Karpas-422 (cell line): ENCODE data around the gene HMGN4. TPM values are rescaled to one million over a fixed set of nuclear protein-coding genes. Genes with fewer than 3 reads are reported as not detected.
"Not testable (repeated sequence)": the region's sequence is repeated elsewhere in the genome, so short reads cannot be mapped to it uniquely, and the experiment has no call there.

ENCODE experiments used
- DNase-seq: peaks from one replicate; pipeline ENCODE4 v3.0.0-alpha.2; 2015
- H2AFZ ChIP-seq: fragments of 200-600 bp; sonication (generic); 2 replicates; pipeline ENCODE4 v1.6.1; 2014; ENCODE audit warnings: antibody characterized with exemption, low read length, mixed read lengths
- H3K27ac ChIP-seq: fragments of 200-600 bp; sonication (generic); 2 replicates; pipeline ENCODE4 v1.5.1; 2014; ENCODE audit warnings: mild to moderate bottlenecking, low read length, moderate library complexity
- H3K27me3 ChIP-seq: fragments of 200-600 bp; sonication (generic); 2 replicates; pipeline ENCODE4 v1.6.1; 2014; ENCODE audit warnings: low read length, mixed read lengths
- H3K36me3 ChIP-seq: fragments of 200-600 bp; sonication (generic); 2 replicates; pipeline ENCODE4 v1.6.1; 2014; ENCODE audit warnings: low read length, mixed read lengths; ENCODE audit not compliant: insufficient read depth
- H3K4me1 ChIP-seq: fragments of 200-600 bp; sonication (generic); 2 replicates; pipeline ENCODE4 v1.6.1; 2014; ENCODE audit warnings: mild to moderate bottlenecking, low read length, mixed read lengths
- H3K4me2 ChIP-seq: fragments of 200-600 bp; sonication (generic); 2 replicates; pipeline ENCODE4 v1.6.1; 2014; ENCODE audit warnings: low read length, low read depth, mild to moderate bottlenecking; ENCODE audit not compliant: poor library complexity, severe bottlenecking
- H3K4me3 ChIP-seq: fragments of 200-600 bp; sonication (generic); 2 replicates; pipeline ENCODE4 v1.5.1; 2014; ENCODE audit warnings: mild to moderate bottlenecking, antibody characterized with exemption, low read length, mixed read lengths
- H3K79me2 ChIP-seq: fragments of 200-600 bp; sonication (generic); 2 replicates; pipeline ENCODE4 v1.6.1; 2014; ENCODE audit warnings: mild to moderate bottlenecking, low read length, mixed read lengths
- H3K9ac ChIP-seq: fragments of 200-600 bp; sonication (generic); 2 replicates; pipeline ENCODE4 v1.6.0; 2014; ENCODE audit warnings: low read length
- H3K9me2 ChIP-seq: fragments of 200-600 bp; sonication (generic), shearing (Covaris generic); replicated peaks from 2 replicates; pipeline ENCODE4 v1.6.0; 2014; ENCODE audit warnings: mild to moderate bottlenecking, low read length, moderate library complexity; ENCODE audit not compliant: insufficient read depth
- H3K9me3 ChIP-seq: fragments of 300-700, 200-600 bp; sonication (generic); 2 replicates; pipeline ENCODE4 v1.6.1; 2014; ENCODE audit warnings: low read length, mixed read lengths
- H4K20me1 ChIP-seq: fragments of 200-600 bp; sonication (generic); 2 replicates; pipeline ENCODE4 v1.6.1; 2014; ENCODE audit warnings: mild to moderate bottlenecking, antibody characterized with exemption, low read length, low read depth; ENCODE audit not compliant: insufficient read depth
- total RNA-seq: library from RNA; depleted of rRNA; stranded (reverse); fragments of >200 nt; shearing (Covaris generic); gene quantifications from 2 replicates; pipeline ENCODE4 v1.2.3, GENCODE V29; 2014; ENCODE audit warnings: low replicate concordance

HMGN4 gene
- total RNA-seq, 1 experiment from 2014 or later, result 103 TPM

DNA sequence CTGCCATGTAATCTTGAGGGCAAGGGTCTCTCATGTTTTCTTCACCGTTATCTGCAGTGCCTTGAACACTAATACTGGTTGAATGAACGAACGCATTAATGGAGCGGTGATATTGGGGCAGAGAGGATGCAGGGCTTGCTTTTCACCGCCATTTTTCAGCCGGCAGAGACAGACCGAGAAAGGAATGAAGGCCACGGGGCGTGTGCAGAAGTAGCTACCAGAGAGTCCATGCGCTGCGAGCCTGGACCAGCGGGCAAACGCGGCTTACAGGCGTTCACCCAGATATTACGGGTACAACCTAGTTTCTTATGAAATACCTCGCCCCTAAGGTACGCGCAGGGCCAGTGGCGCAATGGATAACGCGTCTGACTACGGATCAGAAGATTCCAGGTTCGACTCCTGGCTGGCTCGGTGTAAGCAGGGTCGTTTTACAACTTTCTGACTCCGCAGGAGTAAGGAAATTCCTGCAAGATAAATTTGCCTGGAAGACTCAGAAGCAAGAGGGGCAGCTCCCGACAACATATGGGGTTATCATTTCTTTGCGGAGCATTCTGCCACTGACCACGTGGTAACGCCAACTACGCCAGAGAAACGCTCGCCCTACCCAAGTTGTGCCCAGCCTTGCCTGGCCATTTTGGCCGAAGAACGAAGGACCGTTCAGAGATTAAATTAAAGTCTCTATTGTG lies 863 bp upstream of the HMGN4 start:
- H3K4me2 ChIP-seq, result peak overlapping the region; percentile 92
- peak overlapping the region; percentile 91 for H3K27ac ChIP-seq
- no peaks in the 10 kb centered on the region for H3K27me3 ChIP-seq
- H3K36me3 ChIP-seq, result peaks cover 4% of the 10 kb centered on the region; the same call in 1 of the 2 replicates
- DNase-seq, result peak; percentile 98
- H3K9me2 ChIP-seq, result no peaks in the 10 kb centered on the region
- H3K9me3 ChIP-seq, result no peaks in the 10 kb centered on the region
- H3K9ac ChIP-seq, result peak overlapping the region; percentile 94
- peaks cover 37% of the 10 kb centered on the region for H3K79me2 ChIP-seq
- H4K20me1 ChIP-seq, result no peaks in the 10 kb centered on the region
- H3K4me3 ChIP-seq, result peak overlapping the region; percentile 91
- peaks cover 51% of the 10 kb centered on the region for H3K4me1 ChIP-seq
- peak overlapping the region; percentile 87 for H2AFZ ChIP-seq

DNA sequence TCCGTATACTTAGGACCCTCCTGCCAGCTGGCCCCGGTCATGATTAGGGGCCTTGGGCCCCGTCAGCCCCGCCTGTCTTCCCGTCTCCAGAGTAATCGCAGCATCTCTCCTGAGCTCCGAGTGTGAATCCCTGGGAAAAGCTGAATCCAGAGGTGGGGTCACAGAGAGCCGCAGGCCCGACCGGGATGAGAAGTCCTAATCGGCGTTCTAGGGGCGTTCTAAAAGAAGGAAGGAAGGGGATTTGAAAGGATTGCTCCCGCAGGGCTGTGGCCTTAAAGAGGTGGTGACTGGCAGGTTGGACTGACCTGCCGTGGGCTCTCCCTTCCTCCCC lies 371 bp downstream of the HMGN4 start:
- Histone ChIP-seq H3K9me2 (no peaks in the 10 kb centered on the region), H3K4me1 (peaks cover 47% of the 10 kb centered on the region), H3K27me3 (no peaks in the 10 kb centered on the region), H2AFZ (peak overlapping the region; percentile 57), H3K4me2 (peak overlapping the region; percentile 92), H3K36me3 (peaks cover 9% of the 10 kb centered on the region; the same call in 1 of the 2 replicates), H3K4me3 (peak overlapping the region; percentile 91), H3K9ac (peak overlapping the region; percentile 94), H4K20me1 (no peaks in the 10 kb centered on the region), H3K79me2 (peaks cover 45% of the 10 kb centered on the region), H3K27ac (peak overlapping the region; percentile 91), H3K9me3 (no peaks in the 10 kb centered on the region)
- no peak for DNase-seq

DNA sequence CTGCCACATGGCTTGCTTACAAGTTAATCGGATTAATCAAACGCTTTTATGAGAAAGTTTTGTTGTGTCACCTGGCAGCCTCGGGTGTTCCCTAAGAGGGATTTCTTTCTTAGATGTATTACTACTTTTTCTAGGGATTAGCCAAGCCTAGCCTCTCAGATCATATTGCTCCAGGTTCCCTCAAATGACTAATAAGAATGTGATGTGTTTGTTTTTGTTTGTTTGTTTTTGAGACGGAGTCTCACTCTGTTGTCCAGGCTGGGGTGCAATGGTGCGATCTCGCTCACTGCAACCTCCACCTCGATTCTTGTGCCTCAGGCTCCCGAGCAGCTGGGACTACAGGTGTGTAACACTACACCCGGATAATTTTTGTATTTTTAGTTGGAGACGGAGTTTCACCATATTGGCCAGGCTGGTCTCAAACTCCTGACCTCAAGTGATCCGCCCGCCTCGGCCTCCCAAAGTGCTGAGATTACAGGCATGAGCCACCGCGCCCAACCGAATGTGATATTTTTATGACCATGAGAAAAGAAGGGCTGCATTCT lies 977 bp downstream of the HMGN4 start:
- no peaks in the 10 kb centered on the region for H3K9me3 ChIP-seq
- no peaks in the 10 kb centered on the region for H3K27me3 ChIP-seq
- peak overlapping the region; percentile 94 for H3K9ac ChIP-seq
- DNase-seq, result no peak
- no peaks in the 10 kb centered on the region for H4K20me1 ChIP-seq
- H3K36me3 ChIP-seq, result peaks cover 13% of the 10 kb centered on the region; the same call in 1 of the 2 replicates
- H3K4me2 ChIP-seq, result peak overlapping the region; percentile 92
- H3K4me1 ChIP-seq, result peaks cover 43% of the 10 kb centered on the region
- H3K4me3 ChIP-seq, result peak overlapping the region; percentile 91
- peaks cover 47% of the 10 kb centered on the region for H3K79me2 ChIP-seq
- H2AFZ ChIP-seq, result no peak overlapping the region
- no peaks in the 10 kb centered on the region for H3K9me2 ChIP-seq
- H3K27ac ChIP-seq, result no peak overlapping the region; the same call in 1 of the 2 replicates

DNA sequence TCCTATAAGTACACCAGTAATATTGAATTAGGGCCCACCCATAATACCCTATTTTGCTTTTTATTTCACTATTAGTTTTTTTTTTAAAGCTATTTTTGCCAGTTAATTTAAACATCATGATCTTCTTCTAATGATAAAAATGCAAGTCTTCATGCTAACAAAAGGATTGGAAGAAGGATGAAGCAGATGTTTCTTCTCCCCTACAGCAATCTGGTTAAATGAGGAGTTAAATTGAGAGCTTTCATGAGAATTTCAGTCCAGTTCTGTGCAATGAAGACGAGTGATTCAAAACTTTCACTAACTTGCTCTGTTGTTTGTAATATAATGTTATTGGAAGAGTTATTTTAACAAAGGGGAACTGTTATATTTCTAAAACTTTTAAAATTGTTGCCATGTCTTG lies 3.4 kb downstream of the HMGN4 start:
- no peaks in the 10 kb centered on the region for H3K9me3 ChIP-seq
- no peak overlapping the region for H3K9ac ChIP-seq
- no peak overlapping the region for H3K4me2 ChIP-seq
- peaks cover 30% of the 10 kb centered on the region; the same call in 1 of the 2 replicates for H3K36me3 ChIP-seq
- H3K27me3 ChIP-seq, result no peaks in the 10 kb centered on the region
- H3K27ac ChIP-seq, result no peak overlapping the region
- peaks cover 51% of the 10 kb centered on the region for H3K79me2 ChIP-seq
- H3K4me3 ChIP-seq, result no peak overlapping the region
- H3K9me2 ChIP-seq, result no peaks in the 10 kb centered on the region
- H3K4me1 ChIP-seq, result peaks cover 23% of the 10 kb centered on the region
- no peak for DNase-seq
- H4K20me1 ChIP-seq, result no peaks in the 10 kb centered on the region
- H2AFZ ChIP-seq, result no peak overlapping the region

DNA sequence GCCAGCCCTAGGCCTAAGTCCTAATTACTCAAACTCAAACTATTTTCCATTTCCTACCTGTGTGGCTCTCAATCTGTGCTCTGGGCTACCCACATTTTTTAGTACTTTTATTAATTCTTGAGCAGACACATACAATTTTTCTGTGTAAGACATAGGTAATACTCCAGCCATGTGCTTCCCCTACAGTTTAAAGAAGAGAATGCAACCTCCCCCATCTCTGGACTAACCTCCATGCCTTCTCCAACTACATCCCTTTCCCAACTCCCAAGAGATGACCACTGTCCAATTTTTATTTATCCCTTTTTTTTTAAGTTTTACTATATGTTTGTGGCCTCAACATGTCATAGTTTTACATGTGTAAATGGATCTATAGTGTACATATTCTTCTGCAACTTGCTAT lies 5.8 kb downstream of the HMGN4 start:
- H3K27ac ChIP-seq, result no peak overlapping the region
- peaks cover 42% of the 10 kb centered on the region for H3K79me2 ChIP-seq
- H3K9me3 ChIP-seq, result no peaks in the 10 kb centered on the region
- DNase-seq, result peak; percentile 57
- H3K9me2 ChIP-seq, result no peaks in the 10 kb centered on the region
- no peak overlapping the region for H2AFZ ChIP-seq
- peaks cover 30% of the 10 kb centered on the region; the same call in 1 of the 2 replicates for H3K36me3 ChIP-seq
- H3K4me2 ChIP-seq, result no peak overlapping the region
- peaks cover 16% of the 10 kb centered on the region for H3K4me1 ChIP-seq
- no peak overlapping the region for H3K4me3 ChIP-seq
- H3K9ac ChIP-seq, result no peak overlapping the region
- no peaks in the 10 kb centered on the region for H3K27me3 ChIP-seq
- H4K20me1 ChIP-seq, result no peaks in the 10 kb centered on the region

DNA sequence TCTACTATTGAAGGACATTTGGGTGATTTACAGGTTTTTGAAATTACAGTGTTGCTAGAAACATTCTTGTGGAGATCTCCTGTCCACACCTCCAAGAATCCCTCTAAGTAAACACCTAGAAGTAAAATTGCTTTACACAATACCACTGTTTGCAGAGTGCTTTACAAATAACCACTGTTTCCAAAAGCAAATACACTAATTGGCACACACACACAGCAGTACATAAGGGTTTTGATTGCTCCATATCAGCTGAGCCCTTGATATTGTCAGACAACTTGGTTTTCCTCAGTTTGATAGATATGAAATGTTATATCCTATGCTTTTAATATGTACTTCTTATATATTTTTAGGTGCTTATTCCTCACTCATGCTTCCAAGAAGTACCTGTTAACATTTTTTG lies 6.3 kb downstream of the HMGN4 start:
- Histone ChIP-seq H3K27ac (no peak overlapping the region), H3K79me2 (peaks cover 37% of the 10 kb centered on the region), H3K9me2 (no peaks in the 10 kb centered on the region), H3K4me2 (no peak overlapping the region), H3K9ac (no peak overlapping the region), H4K20me1 (no peaks in the 10 kb centered on the region), H3K36me3 (peaks cover 30% of the 10 kb centered on the region; the same call in 1 of the 2 replicates), H2AFZ (no peak overlapping the region), H3K4me1 (peaks cover 11% of the 10 kb centered on the region), H3K9me3 (no peaks in the 10 kb centered on the region), H3K4me3 (no peak overlapping the region), H3K27me3 (no peaks in the 10 kb centered on the region)
- no peak for DNase-seq

DNA sequence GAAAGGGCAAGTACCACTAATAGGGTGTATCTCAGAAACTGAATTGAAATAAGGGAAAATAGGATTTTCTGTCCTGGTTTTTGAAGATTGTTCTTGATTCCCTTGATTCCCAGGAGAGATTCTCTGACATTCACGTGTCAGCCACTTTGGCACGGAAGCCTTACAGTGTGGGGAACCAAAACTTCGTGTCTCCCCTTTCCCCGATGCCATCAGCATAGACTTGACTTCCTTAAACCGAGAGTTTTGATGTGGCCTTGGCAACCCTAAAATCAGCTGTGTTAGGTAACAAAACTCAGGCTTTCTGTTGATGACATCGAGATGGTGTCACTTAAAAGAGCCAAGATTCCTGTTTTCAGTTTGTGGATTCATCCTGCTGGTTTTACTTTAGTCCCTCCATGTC lies 7.5 kb downstream of the HMGN4 start:
- Histone ChIP-seq H3K27ac (no peak overlapping the region), H3K79me2 (peaks cover 28% of the 10 kb centered on the region), H3K4me1 (peaks cover 8% of the 10 kb centered on the region), H3K9ac (no peak overlapping the region), H3K9me3 (no peaks in the 10 kb centered on the region), H3K36me3 (peaks cover 29% of the 10 kb centered on the region; the same call in 1 of the 2 replicates), H2AFZ (no peak overlapping the region), H3K4me3 (no peak overlapping the region), H3K4me2 (no peak overlapping the region), H3K27me3 (no peaks in the 10 kb centered on the region), H3K9me2 (no peaks in the 10 kb centered on the region), H4K20me1 (no peaks in the 10 kb centered on the region)
- no peak for DNase-seq

DNA sequence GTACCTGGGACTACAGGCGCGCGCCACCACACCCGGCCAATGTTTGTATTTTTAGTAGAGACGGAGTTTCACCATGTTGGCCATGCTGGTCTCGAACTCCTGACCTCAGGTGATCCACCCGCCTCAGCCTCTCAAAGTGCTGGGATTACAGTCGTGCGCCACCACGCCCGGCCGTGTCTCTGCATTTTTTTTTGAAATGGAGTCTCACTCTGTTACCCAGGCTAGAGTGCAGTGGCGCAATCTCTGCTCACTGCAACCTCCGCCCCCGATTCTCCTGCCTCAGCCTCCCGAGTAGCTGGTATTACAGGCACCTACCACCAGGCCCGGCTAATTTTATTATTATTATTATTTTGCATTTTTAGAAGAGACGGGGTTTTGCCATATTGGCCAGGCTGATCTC lies 9.2 kb downstream of the HMGN4 start:
- H3K4me1 ChIP-seq, H3K9me3 ChIP-seq, H3K9ac ChIP-seq, H4K20me1 ChIP-seq, H3K4me3 ChIP-seq, H3K27ac ChIP-seq, H3K9me2 ChIP-seq, H2AFZ ChIP-seq, H3K27me3 ChIP-seq, DNase-seq, H3K4me2 ChIP-seq: not testable (repeated sequence)
- Histone ChIP-seq H3K79me2 (peaks cover 13% of the 10 kb centered on the region), H3K36me3 (peaks cover 25% of the 10 kb centered on the region; the same call in 1 of the 2 replicates)
